Medulla oblongata (tissue), 1 donor: ENCODE results near the gene ARID5A.
"Not testable (repeated sequence)": the region's sequence is repeated elsewhere in the genome, so short reads cannot be mapped to it uniquely, and the experiment has no call there.

Source experiments
- DNase-seq: peaks from one replicate; pipeline ENCODE4 v3.0.0-alpha.2; 2015; ENCODE audit errors: extremely low spot score

The ARID5A gene, protein sequence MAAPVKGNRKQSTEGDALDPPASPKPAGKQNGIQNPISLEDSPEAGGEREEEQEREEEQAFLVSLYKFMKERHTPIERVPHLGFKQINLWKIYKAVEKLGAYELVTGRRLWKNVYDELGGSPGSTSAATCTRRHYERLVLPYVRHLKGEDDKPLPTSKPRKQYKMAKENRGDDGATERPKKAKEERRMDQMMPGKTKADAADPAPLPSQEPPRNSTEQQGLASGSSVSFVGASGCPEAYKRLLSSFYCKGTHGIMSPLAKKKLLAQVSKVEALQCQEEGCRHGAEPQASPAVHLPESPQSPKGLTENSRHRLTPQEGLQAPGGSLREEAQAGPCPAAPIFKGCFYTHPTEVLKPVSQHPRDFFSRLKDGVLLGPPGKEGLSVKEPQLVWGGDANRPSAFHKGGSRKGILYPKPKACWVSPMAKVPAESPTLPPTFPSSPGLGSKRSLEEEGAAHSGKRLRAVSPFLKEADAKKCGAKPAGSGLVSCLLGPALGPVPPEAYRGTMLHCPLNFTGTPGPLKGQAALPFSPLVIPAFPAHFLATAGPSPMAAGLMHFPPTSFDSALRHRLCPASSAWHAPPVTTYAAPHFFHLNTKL

DNA sequence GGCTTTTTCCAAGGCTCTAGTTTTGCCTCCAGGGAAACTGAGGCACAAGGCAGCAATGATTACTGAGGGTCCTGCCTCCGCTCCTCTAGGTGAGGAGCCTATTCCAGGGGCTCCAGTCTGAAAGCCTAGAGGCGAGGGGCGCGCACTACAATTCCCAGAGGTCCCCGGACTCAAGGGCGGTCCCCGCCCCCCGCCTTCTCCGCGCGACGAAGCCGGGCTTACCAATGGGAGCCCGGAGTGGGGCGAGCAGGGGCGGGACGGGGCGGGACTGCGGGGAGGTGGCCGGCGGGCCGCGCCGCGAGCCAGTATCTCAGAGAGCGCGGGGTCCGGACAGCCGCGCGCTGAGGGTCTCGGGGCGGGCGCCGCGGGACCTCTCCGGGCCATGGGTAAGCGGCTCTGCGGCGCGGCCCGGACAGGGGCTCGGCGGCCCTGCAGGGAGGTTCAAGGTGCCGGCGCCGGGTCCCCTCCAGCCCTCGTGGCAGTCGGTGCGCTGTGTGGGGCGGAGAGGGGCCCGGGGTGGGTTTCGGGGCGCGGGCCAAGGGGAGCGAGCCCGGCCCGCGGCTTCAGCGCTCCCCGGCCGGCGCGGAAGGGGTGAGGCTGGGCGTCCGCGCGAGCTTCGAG, at the start of gene ARID5A:
ARID5A (plus strand) TSS at position 308 of the 621 bp plus-strand sequence; CDS start at position 383, 75 bp downstream.
- peak; percentile 97 for DNase-seq

DNA sequence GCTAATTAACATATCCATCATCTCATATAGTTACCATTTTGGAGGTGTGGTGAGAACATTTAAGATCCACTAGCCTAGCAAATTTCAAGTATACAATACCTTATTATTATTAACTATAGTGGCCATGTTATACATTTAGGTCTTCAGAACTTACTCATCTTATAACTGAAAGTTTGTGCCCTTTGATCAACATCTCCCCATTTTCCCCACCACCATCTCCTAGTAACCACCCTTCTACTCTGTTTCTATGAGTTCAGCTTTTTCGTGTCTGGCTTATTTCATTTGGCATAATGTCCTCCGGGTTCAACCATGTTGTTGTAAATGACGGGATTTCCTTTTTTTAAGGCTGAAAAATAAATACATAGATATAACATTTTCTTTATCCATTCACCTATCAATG, 47.3 kb upstream of the ARID5A start:
- no peak for DNase-seq

DNA sequence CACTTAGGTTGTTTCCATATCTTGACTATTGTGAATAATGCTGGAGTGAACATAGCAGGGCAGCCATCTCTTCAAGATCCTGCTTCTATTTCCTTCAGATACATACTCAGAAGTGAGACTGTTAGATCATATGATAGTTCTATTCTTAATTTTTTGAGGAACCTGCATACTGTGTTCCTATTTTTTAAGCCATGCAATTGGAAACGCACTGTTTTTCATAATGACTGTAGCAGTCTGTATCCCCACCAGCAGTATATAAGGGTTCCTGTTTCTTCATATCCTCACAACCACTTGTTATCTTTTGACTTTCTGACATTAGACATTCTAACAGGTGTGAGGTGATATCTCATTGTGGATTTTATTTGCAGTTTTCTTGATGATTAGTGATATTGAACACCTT, 46.9 kb upstream of the ARID5A start:
- DNase-seq: peak; percentile 51

DNA sequence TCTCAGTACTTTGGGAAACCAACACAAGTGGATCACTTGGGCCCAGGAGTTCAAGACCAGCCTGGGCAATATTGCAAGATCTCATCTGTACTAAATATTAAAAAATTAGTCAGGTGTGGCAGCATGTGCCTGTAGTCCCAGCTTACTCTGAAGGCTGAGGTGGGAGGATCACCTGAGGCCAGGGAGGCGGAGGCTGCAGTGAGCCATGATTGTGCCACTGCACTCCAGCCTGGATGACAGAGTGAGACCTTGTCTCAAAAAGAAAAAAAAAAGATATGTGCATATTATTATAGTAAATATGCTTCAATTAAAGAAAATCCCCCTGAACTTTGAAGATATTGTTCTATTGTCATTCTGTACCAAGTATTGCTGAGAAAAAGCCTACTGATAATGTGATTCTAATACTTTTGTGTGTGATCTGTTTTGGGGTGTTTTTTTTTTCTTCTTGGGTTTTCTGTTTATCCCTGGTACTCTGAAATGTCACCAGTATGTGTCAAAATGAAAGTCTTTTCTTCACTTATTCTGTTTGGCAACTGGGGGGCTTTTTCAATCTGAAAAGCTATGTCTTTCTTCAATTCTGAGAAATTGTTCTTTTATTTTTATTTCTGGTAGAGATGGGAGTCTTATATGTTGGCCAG, 44.6 kb upstream of the ARID5A start:
- no peak for DNase-seq

DNA sequence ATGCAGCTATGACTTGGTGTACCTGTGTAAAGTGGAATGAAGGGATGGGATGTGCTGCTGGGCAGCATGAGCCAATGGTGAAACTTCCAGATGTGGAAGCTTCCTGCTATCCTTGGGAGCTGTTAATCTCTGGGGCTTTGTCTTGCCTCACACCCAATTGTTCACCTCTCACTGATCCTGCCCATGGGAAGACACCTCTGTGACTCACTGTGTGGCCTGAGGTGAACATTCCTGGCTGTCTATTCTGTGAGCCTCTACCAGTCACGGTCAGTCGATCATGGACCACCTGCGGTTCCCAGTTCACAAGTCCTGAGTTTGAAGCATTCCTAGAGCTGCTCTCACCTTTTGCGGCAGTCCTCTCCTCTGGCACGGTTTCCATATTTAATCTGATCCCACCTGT, 43.5 kb upstream of the ARID5A start:
- DNase-seq: no peak

DNA sequence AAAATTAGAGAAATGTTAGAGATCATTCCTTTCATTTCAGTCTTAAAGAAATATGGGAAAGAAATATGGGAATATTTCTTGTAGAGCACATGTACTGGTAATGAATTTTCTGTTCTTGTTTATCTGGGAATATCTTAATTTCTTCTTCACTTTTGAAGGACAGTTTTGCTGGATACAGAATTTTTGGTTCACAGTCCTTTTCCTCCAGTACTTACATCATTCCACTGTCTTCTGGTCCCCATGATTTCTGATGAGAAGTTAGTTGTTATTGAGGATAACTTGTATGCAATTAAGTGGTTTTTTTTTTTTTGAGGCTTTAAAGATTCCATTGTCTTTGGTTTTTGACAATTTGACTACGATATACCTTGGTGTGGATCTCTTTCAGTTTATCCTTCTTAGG, 42.4 kb upstream of the ARID5A start:
- no peak for DNase-seq

DNA sequence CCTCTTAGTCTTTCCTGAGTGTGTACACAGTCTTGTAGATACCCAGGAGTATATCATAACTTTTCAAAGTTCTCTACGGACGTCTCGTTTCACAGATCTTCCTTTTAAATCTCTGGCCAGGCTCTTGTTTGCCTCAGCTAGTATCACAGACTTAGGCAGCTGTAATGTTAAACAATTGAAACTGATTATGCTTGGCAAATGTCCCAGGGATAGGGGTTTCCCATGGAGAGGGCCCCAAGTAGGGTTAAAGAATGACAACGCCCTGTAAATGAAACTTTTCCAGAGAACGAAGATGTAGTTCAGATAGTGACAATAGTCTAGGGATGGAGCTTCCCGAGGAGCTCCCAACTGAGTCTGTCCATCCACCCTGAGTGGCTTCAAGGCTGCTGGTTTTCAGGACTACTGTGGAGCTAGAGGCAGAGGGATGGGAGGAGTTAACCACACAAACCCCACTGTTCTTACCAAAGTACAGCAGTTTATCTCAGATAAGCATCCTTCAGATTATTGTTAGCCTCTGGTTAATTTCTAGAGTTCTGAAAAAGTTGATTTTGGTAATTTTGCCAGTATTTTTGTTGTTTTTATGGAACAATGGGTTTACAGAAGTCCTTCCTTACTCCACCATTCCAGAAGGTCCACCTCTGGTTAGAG, 40.4 kb upstream of the ARID5A start:
- DNase-seq: no peak

DNA sequence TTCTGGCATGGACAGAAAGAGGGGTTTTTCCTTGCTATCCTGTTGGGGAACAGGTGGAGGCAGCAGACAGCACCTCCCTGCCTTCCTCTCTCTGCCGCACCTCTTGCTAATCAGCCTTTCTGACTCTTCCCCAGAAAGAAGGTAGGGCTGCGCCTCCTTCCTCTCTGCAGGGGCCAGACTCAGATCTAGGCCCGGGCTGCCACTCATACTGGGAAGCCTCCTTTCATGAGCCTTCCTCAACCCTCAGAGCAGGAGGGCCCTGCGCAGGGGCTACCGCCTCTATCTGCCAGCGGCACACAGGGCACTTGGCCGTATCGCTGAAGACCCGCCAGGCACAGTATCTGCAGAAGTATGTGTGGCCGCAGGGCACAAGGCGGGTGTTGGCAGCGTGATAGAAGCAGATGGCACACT, 38.5 kb upstream of the ARID5A start:
- DNase-seq: no peak

DNA sequence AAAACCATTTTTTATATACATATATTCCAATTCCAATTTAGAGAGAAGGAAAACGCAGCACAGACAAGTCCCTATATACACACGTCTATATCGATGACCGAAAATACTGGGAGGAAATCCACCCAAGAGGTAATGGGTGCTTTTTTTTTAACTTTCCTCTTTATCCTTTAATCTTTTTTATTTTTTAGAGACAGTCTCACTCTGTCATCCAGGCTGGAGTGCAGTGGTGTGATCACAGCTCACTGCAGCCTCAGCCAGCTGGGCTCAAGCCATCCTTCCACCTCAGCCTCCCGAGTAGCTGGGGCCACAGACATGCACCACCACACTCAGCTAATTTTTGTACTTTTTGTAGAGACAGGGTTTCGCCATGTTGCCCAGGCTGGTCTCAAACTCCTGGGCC, 37.9 kb upstream of the ARID5A start:
- not testable (repeated sequence) for DNase-seq

DNA sequence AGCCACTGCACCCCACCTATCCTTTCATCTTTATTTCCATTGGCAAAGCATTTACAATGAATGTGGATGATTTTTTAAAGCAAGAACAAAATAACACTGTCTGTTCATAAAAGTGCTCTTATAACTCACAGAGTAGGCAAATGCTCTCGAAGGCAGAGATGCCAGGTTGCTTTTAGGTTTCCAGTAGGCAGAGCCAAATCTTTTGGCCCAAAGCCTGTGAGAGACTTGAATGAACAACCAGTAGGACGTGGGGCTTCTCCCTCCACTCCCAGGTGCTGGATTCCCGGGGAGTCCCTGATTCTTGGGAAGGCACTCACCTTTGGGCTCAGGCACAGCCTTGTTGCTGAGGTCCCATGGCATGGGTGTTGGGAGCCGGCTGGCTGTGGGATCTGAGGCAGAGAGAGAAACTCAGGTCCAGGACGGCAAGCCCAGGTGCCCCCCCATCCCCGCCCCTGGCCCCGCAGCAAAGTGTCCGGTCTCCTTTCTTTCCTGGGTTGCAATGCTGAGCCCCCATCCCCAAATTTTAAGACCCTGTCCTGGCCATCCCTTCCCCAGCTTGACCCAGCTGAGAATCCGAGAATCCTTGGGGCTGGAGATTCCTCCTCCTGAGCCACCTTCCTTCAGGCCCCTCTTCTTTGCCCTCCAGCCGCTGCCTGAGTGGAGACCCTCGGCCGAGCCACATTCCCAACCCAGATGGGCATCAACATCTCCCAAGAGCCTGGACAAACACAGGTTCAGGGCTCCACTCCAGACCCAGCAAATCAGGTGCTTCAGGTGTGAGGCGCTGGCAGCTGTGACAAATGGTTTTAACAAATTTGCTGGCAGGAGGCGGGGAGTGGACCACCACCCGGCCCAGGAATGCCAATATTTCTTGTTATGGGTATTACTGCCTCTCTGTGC, 37.2 kb upstream of the ARID5A start:
- no peak for DNase-seq

DNA sequence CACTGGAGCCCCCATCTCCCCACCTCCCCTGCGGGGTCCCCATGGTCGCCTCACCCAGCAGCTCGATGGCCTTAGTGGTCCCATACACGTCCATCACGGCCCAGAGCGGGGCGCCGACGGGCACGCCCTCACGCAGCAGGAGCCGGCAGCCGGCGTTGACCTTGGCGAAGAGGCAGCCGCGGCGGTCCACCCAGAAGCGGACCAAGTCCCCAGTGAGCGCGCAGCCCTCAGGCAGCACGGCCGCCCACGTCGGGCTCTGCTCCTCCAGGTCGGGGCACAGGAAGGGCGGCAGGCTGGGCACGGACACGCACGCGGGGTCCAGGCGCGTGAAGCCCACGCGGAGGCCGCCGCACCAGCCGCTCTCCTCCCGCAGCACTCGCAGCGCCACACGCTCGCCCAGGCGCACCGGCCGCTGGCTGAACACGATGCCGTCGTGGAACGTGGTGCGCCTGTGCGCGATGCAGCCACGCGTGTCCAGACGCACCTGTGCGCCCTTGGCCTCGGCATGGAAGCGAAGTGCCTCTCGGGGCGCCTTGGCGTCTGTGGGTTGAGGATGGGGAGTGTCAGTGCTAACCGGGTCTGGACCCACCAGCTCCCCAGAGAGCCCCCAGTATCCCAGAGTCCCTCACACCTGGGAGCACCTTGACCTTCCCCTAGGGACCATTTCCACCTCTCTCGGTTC, 36.0 kb upstream of the ARID5A start:
- DNase-seq: no peak

DNA sequence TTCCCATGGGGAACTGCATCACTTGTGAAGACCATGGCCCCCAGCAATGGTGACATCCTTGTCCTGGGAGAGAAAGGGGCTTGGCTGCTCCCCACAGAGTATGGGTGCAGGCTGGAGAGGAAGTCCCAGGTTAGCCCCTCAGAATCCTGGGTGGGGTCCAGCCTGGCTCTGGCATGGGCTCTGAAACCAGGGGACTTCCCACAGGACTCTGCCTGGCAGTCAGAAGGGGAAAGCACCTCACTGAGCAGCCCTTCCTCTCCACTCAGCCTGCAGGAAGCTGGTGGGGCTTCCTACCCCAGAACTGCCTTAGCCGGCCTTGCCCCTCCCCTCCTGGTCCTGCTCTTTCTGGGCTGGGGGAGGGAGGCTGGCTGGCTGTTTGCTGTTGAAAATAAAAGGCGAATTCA, 35.1 kb upstream of the ARID5A start:
- no peak for DNase-seq

DNA sequence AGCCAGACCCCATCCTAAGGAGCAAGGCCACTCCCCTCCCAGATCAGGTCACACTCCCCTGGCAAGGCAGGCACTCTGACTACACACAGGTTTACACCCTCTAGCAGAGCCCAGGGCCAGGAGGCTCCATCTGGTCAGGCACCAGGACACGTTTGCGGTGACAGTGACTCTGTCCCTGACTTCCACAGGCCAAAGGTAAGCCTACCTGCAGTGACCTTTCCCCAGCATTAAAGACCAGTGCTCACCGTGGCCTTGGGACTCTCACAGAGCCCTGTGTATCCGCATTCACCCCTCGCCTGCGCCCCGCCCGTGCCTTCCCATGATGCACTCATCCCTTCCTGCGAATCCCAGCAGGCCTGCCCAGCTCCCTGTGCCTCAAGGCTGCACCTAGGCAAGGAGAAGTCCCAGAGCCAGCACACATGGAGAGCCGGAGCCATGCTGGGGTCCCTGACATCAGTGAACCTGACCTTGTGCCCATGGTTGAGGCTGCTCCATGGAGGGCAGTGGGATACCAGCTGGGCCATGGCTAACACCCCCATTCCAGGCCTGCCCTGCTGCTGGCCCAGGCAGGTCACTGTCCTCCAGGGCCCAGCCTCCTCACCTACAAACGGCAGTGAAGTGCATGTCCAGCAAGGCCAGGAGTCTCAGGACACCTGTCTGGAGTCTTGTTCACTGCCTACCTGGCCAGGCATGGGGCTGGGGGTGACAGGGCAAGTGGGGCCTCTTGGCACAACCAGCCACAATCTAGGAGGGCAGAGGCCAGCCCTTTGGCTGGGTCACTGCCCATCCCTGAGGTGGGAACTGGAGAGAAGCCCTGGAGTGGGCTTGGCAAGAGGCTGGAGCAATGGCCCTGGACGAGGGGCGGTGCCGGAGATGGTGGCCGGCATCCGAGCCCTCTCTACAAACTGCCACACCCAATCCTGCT, 34.4 kb upstream of the ARID5A start:
- DNase-seq: no peak

DNA sequence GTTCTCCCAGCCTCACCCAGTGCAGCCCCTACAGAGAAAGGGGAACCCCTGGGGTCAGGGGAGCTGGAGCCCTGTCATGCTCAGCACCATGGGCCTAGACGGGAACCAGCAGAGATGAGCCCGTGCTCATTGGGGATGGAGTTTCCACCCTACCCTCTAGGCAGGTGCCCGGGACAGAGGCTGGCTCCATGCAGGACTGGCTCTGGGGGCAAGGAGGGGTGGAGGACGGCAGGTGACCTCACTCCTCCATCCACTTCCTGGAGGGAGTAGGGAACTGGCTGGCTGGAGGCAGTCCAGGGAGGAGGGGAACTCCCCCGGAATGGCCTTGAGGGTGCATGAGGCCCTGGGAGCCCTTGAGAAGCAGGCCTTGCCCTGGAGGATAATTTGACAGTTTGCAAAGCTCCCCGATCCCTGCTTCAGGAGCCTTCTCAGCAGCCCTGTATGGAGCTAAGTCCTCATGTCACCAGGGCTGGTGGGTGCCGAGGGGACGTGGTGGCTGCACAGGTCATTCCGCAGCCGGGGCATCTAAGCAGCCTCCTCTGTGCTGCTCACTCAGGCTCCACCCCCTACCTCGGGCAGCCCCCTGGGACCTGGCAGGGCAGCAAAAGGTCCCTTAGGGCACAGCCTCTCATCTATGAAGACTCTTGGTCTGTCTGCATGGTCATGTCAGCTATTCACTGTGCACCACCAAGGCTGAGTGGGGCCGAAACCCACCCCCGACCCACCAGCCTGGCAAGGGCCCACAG, 33.5 kb upstream of the ARID5A start:
- DNase-seq: no peak

DNA sequence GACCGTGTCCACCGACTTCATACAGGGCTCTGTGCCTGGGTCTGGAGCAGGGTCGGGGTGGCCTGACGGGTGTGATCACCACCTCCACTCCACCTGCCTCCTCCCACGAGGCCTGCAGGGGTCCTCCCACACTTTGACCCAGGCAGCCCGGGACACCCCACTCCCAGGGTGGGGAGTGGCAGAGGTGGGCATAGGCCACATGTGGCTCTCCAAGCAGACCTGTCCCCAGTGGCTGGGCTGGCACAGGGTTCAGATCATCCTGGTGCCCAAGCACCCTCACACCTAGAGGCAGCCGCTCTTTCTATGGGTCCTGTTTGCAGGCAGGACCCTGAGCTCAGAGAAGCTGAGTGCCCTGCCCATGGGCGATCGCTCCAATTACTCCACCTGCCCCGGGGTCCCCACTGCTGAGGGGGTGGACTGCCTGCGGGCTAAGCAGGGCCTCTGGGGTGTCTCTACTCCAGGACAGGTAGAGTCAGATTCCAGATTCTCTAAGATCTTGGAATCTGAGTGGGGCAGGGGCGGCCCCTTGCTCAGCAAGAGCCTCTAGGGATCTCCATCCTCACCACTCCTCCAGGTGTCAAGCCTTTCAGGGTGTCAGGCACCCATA, 32.8 kb upstream of the ARID5A start:
- DNase-seq: no peak

DNA sequence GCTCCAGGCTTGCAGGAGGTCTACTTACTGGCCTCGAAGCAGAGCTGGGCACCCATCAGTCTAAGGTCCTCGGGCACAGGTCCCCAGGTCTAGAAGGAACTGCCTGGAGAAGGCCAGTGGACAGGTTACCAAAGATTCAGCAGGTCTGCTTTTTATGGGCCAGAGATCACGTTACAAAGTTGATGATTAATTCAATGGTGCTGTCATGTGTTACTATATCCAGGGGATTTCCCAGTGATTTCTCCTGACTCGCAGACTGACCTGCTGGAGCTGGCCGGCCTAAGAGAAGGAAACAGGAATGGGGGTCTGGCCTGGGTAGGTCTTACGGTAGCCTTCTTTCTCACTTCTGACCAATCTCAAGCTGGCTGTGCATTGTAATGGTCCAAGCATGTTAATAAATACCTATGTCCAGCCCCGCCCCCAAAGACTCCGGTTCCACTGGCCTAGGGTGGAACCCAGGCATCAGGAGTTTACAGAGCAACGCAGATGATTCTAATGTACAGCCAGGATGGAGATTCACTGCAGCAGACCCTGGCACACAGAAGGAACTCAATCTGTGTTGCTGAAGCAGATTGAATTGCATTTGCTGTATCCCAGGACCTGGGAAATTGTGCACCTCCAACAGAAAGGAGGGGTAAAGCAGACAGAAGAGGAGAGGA, 31.2 kb upstream of the ARID5A start, which contains the start of gene NEURL3:
NEURL3 (minus strand) TSS at position 127 of the 659 bp plus-strand sequence; CDS start at position 56, 71 bp downstream.
- no peak for DNase-seq
